Erythroblast (primary cell): ENCODE results near the gene ACCS.

Experiments used
- GATA1 ChIP-seq: IDR thresholded peaks from 2 replicates; pipeline ENCODE4 v1.6.1; 2011; ENCODE audit warnings: low read depth, mild to moderate bottlenecking, control low read depth, low read length, moderate library complexity
- POLR2A ChIP-seq: IDR thresholded peaks from 2 replicates; pipeline ENCODE4 v1.6.1; 2011; ENCODE audit warnings: mild to moderate bottlenecking, low read length

- no peak for TF ChIP-seq POLR2A
- TF ChIP-seq GATA1, result no peak
Observed at GRCh38 chr11:44036811-44037657, 29.0 kb upstream of the ACCS start.
